Dedifferentiated amniotic fluid mesenchymal stem cell (primary cell): ENCODE data around the gene SLC35F1.

Experiments
- DNase-seq: peaks from one replicate; pipeline ENCODE4 v3.0.0-alpha.2; 2016; ENCODE audit errors: extremely low spot score

The SLC35F1 gene

GRCh38 chr6:118313762-118314161 is 406.7 kb downstream of the SLC35F1 start:
- DNase-seq: no peak

GRCh38 chr6:118316796-118317384 is 409.8 kb downstream of the SLC35F1 start:
- no peak for DNase-seq

DNA sequence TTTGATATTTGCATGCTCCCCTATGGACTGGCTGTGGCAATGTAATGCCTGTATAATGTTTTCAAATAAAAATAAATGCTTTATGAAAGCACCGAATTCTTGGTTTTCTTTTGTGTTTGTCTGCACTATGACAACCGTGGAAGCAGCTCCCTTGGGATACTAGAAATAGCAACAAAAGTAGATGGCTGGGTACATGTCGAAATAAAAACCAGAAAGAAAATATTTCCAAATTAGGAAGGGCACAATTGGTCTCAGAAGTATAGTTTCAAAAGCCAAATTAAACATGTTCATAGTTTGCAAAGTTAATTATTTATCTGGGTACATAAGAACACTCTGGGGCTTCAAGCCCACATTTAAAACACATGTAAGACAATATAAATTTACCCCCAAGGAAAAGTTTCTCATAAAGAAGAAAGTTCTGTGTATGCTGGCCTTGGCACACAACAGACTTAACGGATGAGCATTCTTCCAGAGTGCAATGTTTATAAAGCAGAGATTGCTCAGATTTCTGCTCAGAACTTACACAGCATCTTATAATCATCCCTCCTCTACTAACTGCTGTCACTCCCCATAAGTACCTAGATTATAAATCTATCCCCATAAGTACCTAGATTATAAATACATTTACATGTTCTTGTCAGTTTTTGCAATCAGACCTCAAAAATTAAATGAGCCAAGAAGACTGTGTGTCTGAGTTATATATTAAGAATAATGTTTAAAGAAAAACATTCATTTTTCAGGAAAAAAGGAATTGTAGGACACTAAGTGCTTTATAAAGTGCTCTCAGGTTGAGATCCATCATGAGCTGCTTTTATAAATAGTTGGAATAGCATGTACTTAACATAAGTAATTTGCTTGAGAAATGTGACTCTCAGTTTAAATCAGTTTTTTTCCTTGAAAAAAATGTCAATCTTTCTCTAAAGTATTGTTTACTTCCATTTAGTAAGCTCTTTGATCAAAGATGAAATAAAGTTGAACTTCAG is 410.8 kb downstream of the SLC35F1 start:
- peak; percentile 34 for DNase-seq

GRCh38 chr6:118318648-118319047 is 411.6 kb downstream of the SLC35F1 start:
- no peak for DNase-seq

GRCh38 chr6:118319416-118319815 is 412.4 kb downstream of the SLC35F1 start:
- no peak for DNase-seq

DNA sequence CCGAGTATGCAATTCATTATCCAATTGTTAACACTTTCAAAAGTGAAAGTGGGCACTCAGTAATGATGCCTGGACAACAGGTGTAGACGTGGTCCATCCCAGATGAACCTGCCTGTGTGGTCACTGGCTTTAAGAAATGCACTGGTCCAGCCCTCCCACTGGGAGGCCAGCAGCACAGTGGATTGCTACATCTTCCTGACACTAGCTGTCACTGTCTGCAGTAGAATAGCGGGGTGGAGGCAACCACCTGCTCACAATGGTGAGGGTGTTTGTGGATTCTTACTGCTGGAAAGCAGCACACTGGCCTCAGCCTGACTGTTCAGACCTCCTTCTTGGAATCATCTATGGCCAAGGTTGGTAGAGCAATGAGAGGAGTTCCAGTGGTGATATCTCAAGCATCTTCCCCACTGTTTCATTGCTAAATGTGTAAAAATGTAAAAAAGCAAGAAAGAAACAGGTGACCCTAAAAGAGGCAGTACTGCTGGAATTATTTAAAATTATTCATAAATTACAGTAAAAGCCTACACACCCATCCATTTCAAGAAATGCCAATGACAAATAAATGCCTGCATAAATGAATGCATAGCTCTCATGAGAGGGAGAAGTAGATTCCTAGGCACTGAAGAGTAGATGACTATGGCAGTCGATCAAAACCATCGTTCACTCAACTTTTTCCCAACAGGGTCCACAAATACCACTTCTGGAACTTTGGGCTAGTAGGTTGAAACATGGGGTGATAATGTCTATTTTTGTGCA is 413.0 kb downstream of the SLC35F1 start:
- DNase-seq: no peak

DNA sequence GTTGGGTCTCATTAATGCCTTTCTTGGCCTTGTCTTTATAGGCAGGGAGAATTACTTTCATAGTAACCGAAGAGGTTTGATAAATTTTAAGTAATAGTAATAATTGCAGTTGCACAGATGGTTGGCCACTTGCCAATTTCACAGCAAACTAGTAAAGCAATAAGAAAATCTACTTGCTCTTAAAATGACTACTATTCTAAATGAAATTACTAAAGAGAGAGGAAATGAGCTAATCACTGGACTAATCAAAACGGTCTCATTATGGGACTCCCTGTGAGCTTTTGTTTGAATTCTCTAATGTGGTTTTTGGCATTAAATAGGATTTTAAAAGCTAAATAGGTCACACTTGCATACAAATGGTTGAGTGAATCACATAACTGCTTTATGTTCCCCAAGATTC is 413.6 kb downstream of the SLC35F1 start:
- no peak for DNase-seq

- DNase-seq: no peak
Measured at GRCh38 chr6:118324116-118324515, 417.1 kb downstream of the SLC35F1 start.

GRCh38 chr6:118325220-118325860 is 418.3 kb downstream of the SLC35F1 start:
- no peak for DNase-seq

GRCh38 chr6:118326712-118327111 is 419.6 kb downstream of the SLC35F1 start:
- no peak for DNase-seq

- DNase-seq: no peak
Measured at GRCh38 chr6:118327237-118327636, 420.2 kb downstream of the SLC35F1 start.

- no peak for DNase-seq
Measured at GRCh38 chr6:118333772-118334171, 426.7 kb downstream of the SLC35F1 start.

DNA sequence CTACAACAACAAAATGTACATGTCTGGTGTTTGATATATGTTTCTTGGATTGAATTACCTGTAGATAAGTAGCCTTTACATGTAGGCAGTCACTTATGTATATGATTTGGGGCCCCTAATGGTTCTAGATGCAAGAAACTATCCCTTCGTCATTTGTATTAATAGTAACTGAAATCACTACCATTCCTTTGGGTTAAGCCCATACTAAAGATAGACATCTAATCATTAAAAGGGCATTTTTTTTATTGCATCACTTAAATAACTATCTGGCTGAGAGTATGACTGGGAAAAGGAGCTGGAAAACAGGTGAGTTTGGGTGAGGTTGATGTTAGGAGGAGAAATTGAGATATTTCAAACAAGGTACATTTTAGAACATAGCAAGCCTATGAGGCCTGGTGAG is 427.6 kb downstream of the SLC35F1 start:
- DNase-seq: no peak

DNA sequence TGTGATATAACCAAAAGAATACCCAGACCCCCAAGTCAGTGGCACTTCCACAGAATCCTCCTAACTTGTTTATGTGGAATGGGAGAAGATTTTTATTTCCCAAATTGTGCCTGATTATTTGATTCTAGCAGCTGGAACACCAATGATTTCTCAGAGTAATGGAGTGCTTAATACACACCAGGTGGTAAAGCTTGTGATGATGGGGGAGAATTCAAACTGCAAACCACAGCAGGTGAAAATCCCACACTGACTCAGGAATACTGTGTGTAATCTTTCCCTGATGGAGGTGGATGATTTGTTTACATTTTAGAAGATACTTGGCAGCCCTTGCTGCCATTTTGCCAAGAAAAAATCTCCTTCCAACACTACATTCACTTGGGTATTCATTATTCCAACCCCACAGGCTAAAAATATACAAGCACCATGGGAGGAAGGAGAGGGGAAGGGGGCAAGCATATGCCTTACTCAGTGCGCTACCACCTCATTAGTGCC is 428.3 kb downstream of the SLC35F1 start:
- no peak for DNase-seq

GRCh38 chr6:118344014-118344670 is 437.1 kb downstream of the SLC35F1 start:
- no peak for DNase-seq

DNA sequence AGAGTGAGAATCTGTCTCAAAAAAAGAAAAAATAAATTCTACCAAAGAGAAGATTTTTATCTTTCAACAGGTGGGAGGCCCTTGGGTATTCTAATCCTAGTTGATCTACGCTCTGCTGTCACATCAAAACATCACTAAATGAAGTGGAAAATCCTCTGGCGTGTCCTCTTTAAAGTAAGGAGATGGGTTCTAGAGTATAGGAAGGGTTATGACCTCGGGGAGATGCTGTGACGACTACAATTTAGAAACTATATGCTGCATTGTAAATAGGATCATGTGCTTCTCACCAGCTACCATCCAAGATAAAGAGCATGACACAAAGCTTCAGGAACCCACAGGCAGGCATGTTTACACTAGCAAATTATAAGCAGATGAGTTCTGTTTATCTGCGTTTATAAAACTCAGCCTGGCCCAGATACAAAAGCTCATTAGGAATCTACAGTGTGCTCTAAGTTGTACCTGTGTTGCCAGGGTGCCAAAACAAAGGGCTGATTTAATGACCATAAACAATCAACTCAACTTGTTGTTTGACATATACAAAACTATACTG is 443.9 kb downstream of the SLC35F1 start:
- DNase-seq: no peak

DNA sequence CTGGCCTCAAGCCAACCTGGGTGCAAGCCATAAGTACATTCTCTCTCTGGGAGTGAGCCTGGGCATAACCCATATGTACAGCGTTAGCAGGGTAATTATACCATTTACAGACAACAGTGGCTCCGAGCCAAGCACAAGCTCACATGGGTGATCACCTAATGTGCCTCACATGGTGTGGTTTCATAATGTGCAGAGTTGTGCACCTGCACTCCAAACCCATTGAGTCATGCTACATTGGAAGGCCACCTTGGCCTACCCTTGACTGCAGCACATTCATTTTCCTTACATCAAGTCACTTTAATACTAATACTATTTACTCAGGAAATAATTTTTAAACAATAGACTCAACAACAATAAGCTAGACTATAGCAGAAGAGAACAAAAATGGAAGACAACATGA is 446.5 kb downstream of the SLC35F1 start:
- DNase-seq: no peak

DNA sequence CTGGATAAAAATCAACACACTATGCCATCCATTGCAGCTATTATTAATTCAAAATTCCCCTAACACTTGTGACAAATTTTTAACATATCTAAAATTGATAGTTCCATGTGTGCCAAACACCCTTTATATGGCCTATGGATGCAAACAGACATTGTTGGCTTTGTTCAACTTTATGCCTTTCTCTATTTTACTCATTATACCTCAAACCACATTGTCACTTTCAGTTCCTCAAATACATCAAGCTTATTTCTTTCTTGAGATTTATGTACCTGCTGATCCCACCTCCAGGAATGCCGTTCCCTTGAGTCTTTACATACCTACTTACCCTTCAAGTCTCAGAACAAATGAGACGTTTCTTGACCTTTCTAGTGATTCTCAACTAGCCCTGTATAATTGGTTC is 447.6 kb downstream of the SLC35F1 start:
- no peak for DNase-seq

DNA sequence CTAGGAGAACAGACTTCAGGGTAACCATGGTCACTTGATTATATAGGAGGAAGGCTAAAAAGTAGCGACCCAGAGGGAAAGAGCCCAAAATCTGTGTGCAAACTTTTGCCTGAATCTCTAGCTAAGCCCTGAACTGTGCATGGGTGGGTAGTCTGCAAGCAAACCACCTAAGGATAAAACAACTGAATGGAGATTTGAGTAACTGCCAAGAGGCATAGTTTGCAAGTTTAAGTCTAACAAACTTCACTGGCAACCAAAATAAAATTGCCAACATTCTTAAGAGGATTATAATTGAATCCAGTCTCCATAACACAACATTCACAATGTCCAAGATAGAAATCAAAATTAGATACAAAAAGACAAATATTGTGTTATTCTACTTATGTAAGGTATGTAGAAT is 449.0 kb downstream of the SLC35F1 start:
- DNase-seq: peak; percentile 34

- DNase-seq: no peak
Measured at GRCh38 chr6:118356686-118357085, 449.6 kb downstream of the SLC35F1 start.
